SK-N-MC (cell line): ENCODE data around the gene RTP3.

ENCODE experiments used
- EZH2 ChIP-seq: fragments of 200-600 bp; sonication (generic); IDR thresholded peaks from one replicate; pipeline ENCODE4 v1.6.1; 2017; ENCODE audit warnings: antibody characterized with exemption
- POLR2AphosphoS5 ChIP-seq: IDR thresholded peaks from 2 replicates; pipeline ENCODE4 v1.6.1; 2012; ENCODE audit warnings: mild to moderate bottlenecking, low read depth, low read length, borderline replicate concordance

- no peak for TF ChIP-seq POLR2AphosphoS5
- no peak for TF ChIP-seq EZH2
Observed at GRCh38 chr3:46462111-46462510, 35.7 kb upstream of the RTP3 start.
